ENCODE measurements around the gene ALX4. TPM values are rescaled to one million over a fixed set of nuclear protein-coding genes. Genes with fewer than 3 reads are reported as not detected.

Gene ALX4
- total RNA-seq, 4 donors from 2014 or later = not detected

DNA sequence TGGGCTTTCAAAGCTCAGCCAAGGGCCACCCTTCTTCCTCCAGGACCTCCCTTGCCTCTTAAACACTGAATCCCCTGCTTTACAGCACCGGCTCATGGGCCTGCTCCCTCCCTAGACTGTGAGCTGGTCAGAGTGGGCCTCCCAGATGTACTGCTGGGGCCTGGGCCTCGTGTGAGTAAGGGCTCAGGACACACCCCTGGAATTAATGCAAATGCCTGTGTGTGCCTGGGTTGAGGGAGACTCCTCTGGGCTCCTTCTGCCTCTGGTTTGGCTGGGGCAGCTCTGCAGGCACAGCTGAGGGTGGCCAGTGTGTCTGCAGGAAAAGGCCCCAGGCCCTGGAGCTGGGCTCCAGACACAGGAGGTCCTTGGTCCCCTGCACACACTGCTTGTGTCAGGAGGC is 24.2 kb downstream of the ALX4 start:
- Histone ChIP-seq H3K27ac (no peak overlapping the region), H3K36me3 (no peaks in the 10 kb centered on the region), H3K9me3 (no peaks in the 10 kb centered on the region), H3K4me3 (no peak overlapping the region), H3K4me1 (no peaks in the 10 kb centered on the region), H3K27me3 (peaks cover under 1% of the 10 kb centered on the region)
- in situ Hi-C loops (cut with MboI; ENCODE audit: low pct_ligation_motif_present in 1 of 4, low pct_unique_long_range_greater_than_20kb in 1 of 4, low sequenced_read_pairs in 3 of 4) = loop anchor here in 3 of 4 donors (10.0 to 25.0 kb wide), 2 partner anchors 249 to 627 kb away; no protein-coding TSS in a partner anchor
- DNase-seq = no peak
- WGBS, 2 donors (ENCODE audit: low coverage in 1 of 2) = 64% methylated on average over 2 of the region's 2 CpGs; no CpG with 5 or more reads in 1 of the 2 donors
- TF ChIP-seq, protein P1, sequence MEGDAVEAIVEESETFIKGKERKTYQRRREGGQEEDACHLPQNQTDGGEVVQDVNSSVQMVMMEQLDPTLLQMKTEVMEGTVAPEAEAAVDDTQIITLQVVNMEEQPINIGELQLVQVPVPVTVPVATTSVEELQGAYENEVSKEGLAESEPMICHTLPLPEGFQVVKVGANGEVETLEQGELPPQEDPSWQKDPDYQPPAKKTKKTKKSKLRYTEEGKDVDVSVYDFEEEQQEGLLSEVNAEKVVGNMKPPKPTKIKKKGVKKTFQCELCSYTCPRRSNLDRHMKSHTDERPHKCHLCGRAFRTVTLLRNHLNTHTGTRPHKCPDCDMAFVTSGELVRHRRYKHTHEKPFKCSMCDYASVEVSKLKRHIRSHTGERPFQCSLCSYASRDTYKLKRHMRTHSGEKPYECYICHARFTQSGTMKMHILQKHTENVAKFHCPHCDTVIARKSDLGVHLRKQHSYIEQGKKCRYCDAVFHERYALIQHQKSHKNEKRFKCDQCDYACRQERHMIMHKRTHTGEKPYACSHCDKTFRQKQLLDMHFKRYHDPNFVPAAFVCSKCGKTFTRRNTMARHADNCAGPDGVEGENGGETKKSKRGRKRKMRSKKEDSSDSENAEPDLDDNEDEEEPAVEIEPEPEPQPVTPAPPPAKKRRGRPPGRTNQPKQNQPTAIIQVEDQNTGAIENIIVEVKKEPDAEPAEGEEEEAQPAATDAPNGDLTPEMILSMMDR (IDR thresholded peaks at IDR 0.05) = no peak
- TF ChIP-seq POLR2AphosphoS5 (IDR thresholded peaks at IDR 0.05) = no peak
- no peak for TF ChIP-seq POLR2A (IDR thresholded peaks at IDR 0.05)
- TF ChIP-seq EP300 (IDR thresholded peaks at IDR 0.05; ENCODE audit: low read depth) = no peak
- intact Hi-C loops (cut with DNase I; ENCODE audit: low total_unique reads) = loop anchor here (1.0 kb wide), 1 partner anchor 253 kb away; no protein-coding TSS in a partner anchor

DNA sequence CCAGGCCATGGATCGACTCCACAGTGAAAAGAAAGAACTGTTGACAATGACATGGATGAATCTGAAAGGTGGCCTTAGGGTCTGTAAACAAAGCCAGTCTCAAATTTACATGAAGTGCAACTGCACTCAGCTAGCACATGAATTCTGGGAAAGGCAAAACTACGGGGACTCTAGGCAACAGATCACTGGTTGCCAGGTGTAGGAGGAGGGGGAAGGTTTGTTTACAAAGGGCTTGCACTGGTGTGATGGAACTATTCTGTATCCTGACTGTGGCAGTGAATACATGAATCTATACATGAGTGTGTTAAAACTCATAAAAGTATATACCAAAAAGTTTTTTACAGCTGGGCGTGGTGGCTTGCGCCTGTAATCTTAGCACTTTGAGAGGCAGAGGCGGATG is 27.3 kb downstream of the ALX4 start:
- intact Hi-C loops (cut with DNase I; ENCODE audit: low total_unique reads) = no loop called here

DNA sequence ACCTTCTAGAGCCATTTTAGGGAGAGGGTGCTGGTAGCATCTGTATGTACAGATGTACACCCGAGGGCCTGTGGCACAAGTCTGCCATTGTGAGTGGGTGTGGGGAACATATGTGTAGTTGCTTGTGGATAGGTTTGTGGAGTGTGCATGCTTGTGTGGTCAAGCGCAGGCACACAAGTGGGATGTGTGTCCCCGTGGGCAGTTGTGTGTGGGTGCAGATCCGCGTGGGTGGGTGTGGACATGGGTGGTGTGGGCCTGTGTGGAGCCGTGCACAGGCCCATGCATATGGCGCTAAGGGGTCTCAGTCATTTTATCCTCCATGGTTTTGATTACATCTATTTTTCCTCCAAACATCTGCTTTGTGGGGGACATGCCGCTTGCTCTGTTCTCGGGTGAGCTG is 28.8 kb downstream of the ALX4 start:
- in situ Hi-C loops (cut with MboI; ENCODE audit: low pct_ligation_motif_present in 1 of 4, low pct_unique_long_range_greater_than_20kb in 1 of 4, low sequenced_read_pairs in 3 of 4) = loop anchor here (5.0 to 25.0 kb wide), 4 partner anchors 254 to 631 kb away; no protein-coding TSS in a partner anchor
- H3K27ac ChIP-seq = no peak overlapping the region

More for the DNA sequence above, 27.3 kb downstream of the ALX4 start:
- H3K27ac ChIP-seq = no peak overlapping the region
- in situ Hi-C loops (cut with MboI; ENCODE audit: low pct_ligation_motif_present in 1 of 4, low pct_unique_long_range_greater_than_20kb in 1 of 4, low sequenced_read_pairs in 3 of 4) = loop anchor here (5.0 to 25.0 kb wide), 4 partner anchors 252 to 630 kb away; no protein-coding TSS in a partner anchor
- H3K4me3 ChIP-seq = no peak overlapping the region
- TF ChIP-seq POLR2A (IDR thresholded peaks at IDR 0.05) (no peak), POLR2AphosphoS5 (IDR thresholded peaks at IDR 0.05) (no peak), EP300 (IDR thresholded peaks at IDR 0.05; ENCODE audit: low read depth) (no peak)
- TF ChIP-seq, protein P1 (IDR thresholded peaks at IDR 0.05) = no peak
- DNase-seq = no peak
- H3K27me3 ChIP-seq = no peaks in the 10 kb centered on the region
- no peaks in the 10 kb centered on the region for H3K9me3 ChIP-seq
- no peaks in the 10 kb centered on the region for H3K36me3 ChIP-seq
- WGBS, 2 donors (ENCODE audit: low coverage in 1 of 2) = 63 to 65% methylated on average over 2 to 5 of the region's 5 CpGs
- H3K4me1 ChIP-seq = no peaks in the 10 kb centered on the region

DNA sequence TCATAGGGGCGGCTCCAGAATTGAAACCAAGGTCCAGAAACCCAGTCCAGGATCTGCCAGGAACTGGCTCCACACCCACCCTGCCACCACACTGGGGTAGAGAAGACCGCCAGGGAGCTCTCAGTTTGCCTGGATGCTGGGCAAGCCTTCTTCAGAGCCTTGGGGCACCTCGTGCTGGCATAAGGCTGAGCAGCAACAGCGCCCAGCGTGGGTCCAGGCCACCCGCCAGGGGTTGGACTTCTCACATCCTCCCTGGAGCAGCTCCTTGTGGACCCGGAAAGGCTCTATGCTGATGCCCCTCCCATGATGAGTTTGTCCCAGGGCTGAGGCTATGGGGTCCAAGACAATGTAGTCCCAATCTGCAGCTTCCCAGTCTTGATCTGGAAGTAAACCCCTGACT is 29.7 kb downstream of the ALX4 start:
- TF ChIP-seq, protein P1 (IDR thresholded peaks at IDR 0.05) = no peak
- TF ChIP-seq POLR2A (IDR thresholded peaks at IDR 0.05) = no peak
- no peak for TF ChIP-seq EP300 (IDR thresholded peaks at IDR 0.05; ENCODE audit: low read depth)
- TF ChIP-seq POLR2AphosphoS5 (IDR thresholded peaks at IDR 0.05) = no peak
- Histone ChIP-seq H3K27me3 (no peaks in the 10 kb centered on the region), H3K4me1 (no peaks in the 10 kb centered on the region), H3K36me3 (no peaks in the 10 kb centered on the region), H3K4me3 (no peak overlapping the region), H3K27ac (no peak overlapping the region), H3K9me3 (no peaks in the 10 kb centered on the region)
- in situ Hi-C loops (cut with MboI; ENCODE audit: low pct_ligation_motif_present in 1 of 4, low pct_unique_long_range_greater_than_20kb in 1 of 4, low sequenced_read_pairs in 3 of 4) (loop anchor here (5.0 to 25.0 kb wide), 4 partner anchors 255 to 632 kb away; no protein-coding TSS in a partner anchor), intact Hi-C loops (cut with DNase I; ENCODE audit: low total_unique reads) (no loop called here)
- DNase-seq = no peak
- WGBS, 2 donors (ENCODE audit: low coverage in 1 of 2) = 83 to 100% methylated on average over 1 to 3 of the region's 7 CpGs

More for the DNA sequence above, 28.8 kb downstream of the ALX4 start:
- intact Hi-C loops (cut with DNase I; ENCODE audit: low total_unique reads) = no loop called here
- H3K27me3 ChIP-seq = no peaks in the 10 kb centered on the region
- DNase-seq = no peak
- TF ChIP-seq POLR2AphosphoS5 (IDR thresholded peaks at IDR 0.05) (no peak), EP300 (IDR thresholded peaks at IDR 0.05; ENCODE audit: low read depth) (no peak), POLR2A (IDR thresholded peaks at IDR 0.05) (no peak)
- TF ChIP-seq, protein P1 (IDR thresholded peaks at IDR 0.05) = no peak
- no peaks in the 10 kb centered on the region for H3K9me3 ChIP-seq
- H3K36me3 ChIP-seq = no peaks in the 10 kb centered on the region
- H3K4me1 ChIP-seq = no peaks in the 10 kb centered on the region
- 91% methylated on average over 9 of the region's 9 CpGs; no CpG with 5 or more reads in 1 of the 2 donors for WGBS, 2 donors (ENCODE audit: low coverage in 1 of 2)
- H3K4me3 ChIP-seq = no peak overlapping the region
